Kidney (tissue), 14 donors: ENCODE results near the gene TMEM44. TPM values are rescaled to one million over a fixed set of nuclear protein-coding genes. Genes with fewer than 3 reads are reported as not detected.

Experiments
- DNase-seq, 5 donors: peaks; one replicate each; pipeline ENCODE4 v3.0.0-alpha.2; 2013 to 2020
- FAIRE-seq: peaks from 2 replicates; lab custom pipeline; 2012; peaks lifted over from hg19 to GRCh38; lab: Jason Lieb, UNC
- H3K27ac ChIP-seq, 2 donors: one replicate each; pipeline ENCODE4 v1.7.0; 2013; ENCODE audit warnings: low read depth in 2 of 2, low read length in 2 of 2, inconsistent platforms in 1 of 2
- H3K27me3 ChIP-seq: one replicate; pipeline ENCODE4 v1.7.1; 2013; ENCODE audit warnings: low read length, inconsistent platforms; ENCODE audit not compliant: control insufficient read depth, insufficient read depth
- H3K36me3 ChIP-seq, 3 donors: one replicate each; pipeline versions ENCODE4 v1.7.0 to v1.7.1; 2013; ENCODE audit warnings: low read length in 3 of 3, control low read depth in 1 of 3, inconsistent platforms in 1 of 3; ENCODE audit not compliant: insufficient read depth in 3 of 3, control insufficient read depth in 2 of 3
- H3K4me1 ChIP-seq, 3 donors: one replicate each; pipeline versions ENCODE4 v1.7.0 to v1.7.1; 2013; ENCODE audit warnings: low read length in 3 of 3, inconsistent platforms in 1 of 3, low read depth in 1 of 3; ENCODE audit not compliant: control insufficient read depth in 2 of 3, insufficient read depth in 2 of 3
- H3K4me3 ChIP-seq, 3 donors: one replicate each; pipeline versions ENCODE4 v1.7.0 to v1.8.1; 2013; ENCODE audit warnings: low read length in 3 of 3, control low read depth in 1 of 3, inconsistent platforms in 1 of 3
- H3K9ac ChIP-seq, 3 donors: one replicate each; pipeline versions ENCODE4 v1.7.0 to v1.7.1; 2013; ENCODE audit warnings: low read length in 3 of 3, control low read depth in 1 of 3, inconsistent platforms in 1 of 3
- H3K9me3 ChIP-seq, 3 donors: one replicate each; pipeline versions ENCODE4 v1.7.0 to v1.7.1; 2013; ENCODE audit warnings: low read length in 3 of 3, control low read depth in 1 of 3, inconsistent platforms in 1 of 3; ENCODE audit not compliant: control insufficient read depth in 2 of 3, insufficient read depth in 1 of 3
- intact Hi-C: fragments of 100-400 bp; cut with DNase I; formaldehyde crosslinking; loops from one replicate; pipeline ENCODE4 v1.11.1; 2022
- polyA plus RNA-seq: library from polyadenylated mRNA; stranded (reverse); fragments of 350-450 nt; fragmentation: Illumina TruSeq; extraction: RNeasy Lipid Tissue Mini Kit (QIAGEN cat#74804); gene quantifications from one replicate; pipeline ENCODE4 v1.2.3, GENCODE V29; 2014; ENCODE audit warnings: low read depth, low replicate concordance; ENCODE audit not compliant: insufficient read depth
- total RNA-seq: library from RNA; stranded (reverse); fragmentation: NEBNext Ultra II Directional; extraction: Animal tissue kit (Norgen Biotek cat#: 25700); gene quantifications from one replicate; pipeline ENCODE4 v1.2.1, GENCODE V29; 2021
- TF ChIP-seq, protein P1 (sequence below): IDR thresholded peaks from 3 replicates; pipeline ENCODE4 v1.5.1; 2012; ENCODE audit warnings: mild to moderate bottlenecking, moderate library complexity, borderline replicate concordance; ENCODE audit not compliant: insufficient read depth; ENCODE audit errors: extremely low read depth
- donor health status: control.
- donor health status: control.
- donor health status: control.
- donor health status: control.
- donor health status: control.
- donor health status: DM: yes; HTN: yes; CAD: no.
- donor health status: Normal renal cell carcinoma (clear cell type).

Gene TMEM44
- total and polyA plus RNA-seq, 2 donors from 2014 or later = 7.0 to 15.7 TPM

DNA sequence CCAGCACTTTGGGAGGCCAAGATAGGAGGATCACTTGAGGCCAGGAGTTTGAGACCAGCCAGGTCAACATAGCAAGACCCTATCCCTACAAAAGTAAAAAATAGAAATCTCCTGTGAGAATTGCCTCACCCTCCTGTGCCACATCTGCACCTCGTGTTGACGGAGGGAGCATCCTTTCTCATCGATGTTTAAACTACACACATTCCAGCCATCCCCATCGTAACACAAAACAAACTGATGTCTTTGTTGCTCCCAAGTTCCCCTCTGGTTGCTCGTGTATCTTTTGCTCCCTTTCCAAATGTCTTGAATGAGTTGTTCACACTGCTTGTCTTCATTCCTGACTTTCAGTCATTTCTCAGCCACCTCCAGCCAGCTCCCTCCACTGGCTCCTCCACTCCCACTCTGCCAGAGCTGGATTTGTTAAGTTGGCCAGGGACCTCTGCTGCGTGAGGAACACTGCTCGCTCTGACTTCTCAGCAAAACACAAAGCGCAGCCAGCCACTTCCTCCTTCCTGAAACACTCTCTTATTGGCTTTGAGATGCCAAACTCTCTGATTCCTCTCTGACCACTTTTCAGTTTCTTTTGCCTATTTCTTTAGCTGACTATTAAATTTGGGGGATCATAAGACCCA, 92.8 kb downstream of the TMEM44 start:
- no peak overlapping the region for H3K9ac ChIP-seq
- H3K36me3 ChIP-seq = no peaks in the 10 kb centered on the region
- intact Hi-C loops = no loop called here
- no peaks in the 10 kb centered on the region for H3K9me3 ChIP-seq
- no peak overlapping the region for H3K4me3 ChIP-seq
- no peaks in the 10 kb centered on the region for H3K27me3 ChIP-seq
- no peak overlapping the region for H3K27ac ChIP-seq
- no peak for FAIRE-seq
- TF ChIP-seq, protein P1, sequence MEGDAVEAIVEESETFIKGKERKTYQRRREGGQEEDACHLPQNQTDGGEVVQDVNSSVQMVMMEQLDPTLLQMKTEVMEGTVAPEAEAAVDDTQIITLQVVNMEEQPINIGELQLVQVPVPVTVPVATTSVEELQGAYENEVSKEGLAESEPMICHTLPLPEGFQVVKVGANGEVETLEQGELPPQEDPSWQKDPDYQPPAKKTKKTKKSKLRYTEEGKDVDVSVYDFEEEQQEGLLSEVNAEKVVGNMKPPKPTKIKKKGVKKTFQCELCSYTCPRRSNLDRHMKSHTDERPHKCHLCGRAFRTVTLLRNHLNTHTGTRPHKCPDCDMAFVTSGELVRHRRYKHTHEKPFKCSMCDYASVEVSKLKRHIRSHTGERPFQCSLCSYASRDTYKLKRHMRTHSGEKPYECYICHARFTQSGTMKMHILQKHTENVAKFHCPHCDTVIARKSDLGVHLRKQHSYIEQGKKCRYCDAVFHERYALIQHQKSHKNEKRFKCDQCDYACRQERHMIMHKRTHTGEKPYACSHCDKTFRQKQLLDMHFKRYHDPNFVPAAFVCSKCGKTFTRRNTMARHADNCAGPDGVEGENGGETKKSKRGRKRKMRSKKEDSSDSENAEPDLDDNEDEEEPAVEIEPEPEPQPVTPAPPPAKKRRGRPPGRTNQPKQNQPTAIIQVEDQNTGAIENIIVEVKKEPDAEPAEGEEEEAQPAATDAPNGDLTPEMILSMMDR = no peak
- DNase-seq = peak in 1 of 5 donors; percentile 12
- peaks cover 0 to 15% (median 5%) of the 10 kb centered on the region in 3 donors for H3K4me1 ChIP-seq

DNA sequence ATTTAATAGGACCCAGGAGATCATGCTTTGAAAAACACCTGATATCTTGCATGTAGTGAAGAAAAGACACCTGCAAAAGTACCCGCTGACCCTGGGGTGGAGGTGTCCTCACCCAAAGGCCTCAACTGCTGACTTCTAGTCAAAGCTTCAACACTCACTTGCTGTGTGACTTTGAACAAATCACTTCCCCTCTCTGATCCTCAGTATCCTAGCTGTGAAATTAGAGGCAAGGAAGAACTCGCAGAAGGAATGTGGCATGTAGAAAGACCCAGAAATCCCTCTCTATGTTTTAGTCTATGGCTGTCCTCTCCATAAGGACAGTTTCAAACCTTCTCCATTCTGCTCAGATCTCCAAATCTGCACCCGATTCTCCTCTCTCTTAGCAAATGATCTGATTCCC, 93.7 kb downstream of the TMEM44 start:
- no peak overlapping the region for H3K27ac ChIP-seq

DNA sequence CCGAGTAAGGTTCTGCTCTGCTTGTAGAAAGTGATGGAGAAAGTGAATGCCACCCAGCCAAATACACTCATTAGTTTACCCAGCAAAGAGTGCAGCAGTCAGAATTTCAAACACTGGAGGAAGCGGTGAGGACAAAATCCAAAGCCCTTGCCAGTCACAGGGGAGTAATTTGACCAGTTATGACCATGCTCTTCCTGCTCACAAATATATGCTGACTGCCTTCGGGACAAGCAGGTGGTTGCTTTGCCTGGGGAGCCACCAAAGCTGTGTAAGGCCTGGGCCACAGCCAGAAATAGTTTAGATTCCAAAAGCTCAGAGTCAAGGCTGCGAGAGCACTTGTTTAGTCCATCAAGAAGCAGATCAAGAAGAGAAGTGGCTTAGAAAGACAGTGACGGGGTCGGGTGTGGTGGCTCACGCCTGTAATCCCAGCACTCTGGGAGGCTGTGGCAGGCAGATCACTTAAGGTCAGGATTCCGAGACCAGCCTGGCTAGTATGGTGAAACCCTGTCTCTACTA, 95.4 kb downstream of the TMEM44 start:
- TF ChIP-seq, protein P1 = no peak
- FAIRE-seq (no peak), DNase-seq (peak in 2 of 5 donors; percentile 36 to 77)
- Histone ChIP-seq H3K4me1 (peaks cover 0 to 15% (median 5%) of the 10 kb centered on the region in 3 donors), H3K27me3 (no peaks in the 10 kb centered on the region), H3K9ac (peak overlapping the region in 1 of 3 donors; percentile 22), H3K27ac (peak overlapping the region; percentile 88 to 90), H3K9me3 (peaks cover 0 to 7% (median 5%) of the 10 kb centered on the region in 3 donors), H3K4me3 (peak overlapping the region in 1 of 3 donors; percentile 33), H3K36me3 (no peaks in the 10 kb centered on the region)
- intact Hi-C loops = no loop called here

More for the DNA sequence above, 93.7 kb downstream of the TMEM44 start:
- Histone ChIP-seq H3K27me3 (no peaks in the 10 kb centered on the region), H3K9me3 (peaks cover 0 to 4% (median 3%) of the 10 kb centered on the region in 3 donors), H3K4me3 (no peak overlapping the region), H3K9ac (no peak overlapping the region), H3K36me3 (no peaks in the 10 kb centered on the region), H3K4me1 (peaks cover 0 to 15% (median 5%) of the 10 kb centered on the region in 3 donors)
- DNase-seq = no peak
- TF ChIP-seq, protein P1 = no peak
- intact Hi-C loops = no loop called here
- no peak for FAIRE-seq

Other genes with a start within 250 kb of the TMEM44 start
- 0.22 TPM for gene GP5, start 234.2 kb downstream of the TMEM44 start, total RNA-seq
- gene GP5, start 234.2 kb downstream of the TMEM44 start, polyA plus RNA-seq = not detected
- 103 TPM for gene ATP13A3, start 146.4 kb downstream of the TMEM44 start, total RNA-seq
- gene ATP13A3, start 146.4 kb downstream of the TMEM44 start, polyA plus RNA-seq = 15.3 TPM
- gene LSG1, start 38.8 kb upstream of the TMEM44 start, total RNA-seq = 33.3 TPM
- gene LSG1, start 38.8 kb upstream of the TMEM44 start, polyA plus RNA-seq = 14.8 TPM
- gene FAM43A, start 52.5 kb upstream of the TMEM44 start, total RNA-seq = 11.4 TPM
- 5.0 TPM for gene FAM43A, start 52.5 kb upstream of the TMEM44 start, polyA plus RNA-seq